Skin of body (tissue), 2 donors: ENCODE measurements around the gene RPAP2. TPM values are rescaled to one million over a fixed set of nuclear protein-coding genes. Genes with fewer than 3 reads are reported as not detected.
"Not testable (repeated sequence)": the region's sequence is repeated elsewhere in the genome, so short reads cannot be mapped to it uniquely, and the experiment has no call there.

Experiments used
- DNase-seq: peaks from one replicate; lab custom pipeline; 2025; lab: John Stamatoyannopoulos, UW
- total RNA-seq: library from RNA; depleted of rRNA; stranded (reverse); fragments of >200 nt; gene quantifications from one replicate; pipeline ENCODE4 v1.2.3, GENCODE V29; 2014

Gene RPAP2
- total RNA-seq, 1 donor from 2014 or later: 9.1 TPM

DNA sequence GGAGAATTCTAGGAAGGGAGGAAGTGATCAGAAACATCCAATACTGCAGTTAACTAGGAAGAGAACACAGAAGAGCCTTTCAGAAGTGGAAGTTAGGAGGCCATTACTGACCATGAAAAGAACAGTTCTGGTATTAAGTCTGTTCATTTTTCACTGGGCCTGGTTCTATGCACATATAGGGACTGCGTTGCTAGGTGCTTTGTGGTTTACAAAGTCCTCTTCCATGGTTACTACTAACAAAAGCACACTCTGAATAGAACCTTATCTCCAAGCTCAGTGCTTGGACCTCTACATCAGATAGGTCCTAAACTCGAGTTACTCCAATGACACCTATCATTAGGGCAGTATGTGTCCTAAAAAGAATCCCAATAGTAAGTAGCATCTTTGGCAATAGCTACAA lies 75.4 kb downstream of the RPAP2 start:
- DNase-seq: no peak

DNA sequence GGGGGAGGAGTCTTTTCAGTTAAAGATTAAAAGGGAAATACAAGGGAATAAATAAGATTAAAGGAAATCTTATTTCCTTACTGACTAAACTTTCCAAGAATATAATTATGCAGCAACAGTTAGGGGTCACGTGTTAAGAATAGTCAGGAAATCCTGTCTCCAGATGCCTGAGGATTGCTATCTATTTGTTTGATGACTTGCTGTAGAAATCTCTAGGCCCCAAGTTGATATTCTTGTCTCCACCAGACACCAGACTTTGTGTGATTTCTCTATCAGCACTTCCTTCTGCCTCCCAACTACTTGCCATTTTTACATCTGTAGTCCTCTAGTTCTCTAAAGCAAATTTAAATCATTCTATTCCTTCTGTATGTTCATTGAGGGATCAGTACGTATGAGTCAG lies 77.5 kb downstream of the RPAP2 start:
- DNase-seq: no peak

DNA sequence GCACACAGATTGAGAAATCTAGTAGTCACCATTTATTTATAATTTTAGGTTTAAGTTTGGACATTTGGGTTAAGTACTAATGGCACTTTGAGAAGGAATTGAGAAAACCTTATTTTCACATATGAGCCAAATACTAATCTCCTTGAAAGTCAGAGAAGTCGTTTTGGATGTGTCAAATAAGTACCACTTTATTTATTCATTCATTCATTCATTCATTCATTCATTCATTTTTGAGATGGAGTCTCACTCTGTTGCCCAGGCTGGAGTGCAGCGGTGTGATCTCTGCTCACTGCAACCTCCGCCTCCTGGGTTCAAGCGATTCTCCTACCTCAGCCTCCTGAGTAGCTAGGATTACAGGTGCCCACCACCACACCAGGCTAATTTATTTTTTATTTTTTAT lies 79.1 kb downstream of the RPAP2 start:
- DNase-seq: not testable (repeated sequence)

DNA sequence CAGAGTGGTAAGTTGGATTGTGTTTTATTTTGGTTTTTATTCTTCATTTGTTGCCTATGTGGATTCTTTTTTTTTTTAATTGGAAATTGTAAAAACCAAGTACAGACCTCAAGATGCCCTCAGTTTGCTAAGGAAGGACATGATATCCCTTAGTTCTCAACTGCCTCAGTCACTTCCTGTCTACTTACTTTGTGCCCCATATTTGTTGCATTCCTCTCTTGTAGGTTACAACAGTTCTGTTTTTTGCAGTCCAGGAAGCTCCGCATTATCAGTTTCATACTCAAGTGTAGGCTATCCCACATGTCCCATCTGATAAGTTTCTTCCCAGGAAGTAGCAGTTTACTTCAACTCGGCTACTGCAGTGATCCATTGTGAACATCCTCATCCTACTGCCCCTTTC lies 82.0 kb downstream of the RPAP2 start:
- DNase-seq: no peak

DNA sequence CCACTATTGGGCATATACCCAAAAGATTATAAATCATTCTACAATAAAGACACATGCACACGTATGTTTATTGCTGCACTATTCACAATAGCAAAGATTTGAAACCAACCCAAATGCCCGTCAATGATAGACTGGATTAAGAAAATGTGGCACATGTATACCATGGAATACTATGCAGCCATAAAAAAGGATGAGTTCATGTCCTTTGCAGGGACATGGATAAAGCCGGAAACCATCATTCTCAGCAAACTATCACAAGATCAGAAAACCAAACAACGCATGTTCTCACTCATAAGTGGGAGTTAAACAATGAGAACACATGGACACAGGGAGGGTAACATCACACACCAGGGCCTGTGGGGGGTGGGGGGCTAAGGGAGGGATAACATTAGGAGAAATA lies 95.1 kb downstream of the RPAP2 start:
- not testable (repeated sequence) for DNase-seq

DNA sequence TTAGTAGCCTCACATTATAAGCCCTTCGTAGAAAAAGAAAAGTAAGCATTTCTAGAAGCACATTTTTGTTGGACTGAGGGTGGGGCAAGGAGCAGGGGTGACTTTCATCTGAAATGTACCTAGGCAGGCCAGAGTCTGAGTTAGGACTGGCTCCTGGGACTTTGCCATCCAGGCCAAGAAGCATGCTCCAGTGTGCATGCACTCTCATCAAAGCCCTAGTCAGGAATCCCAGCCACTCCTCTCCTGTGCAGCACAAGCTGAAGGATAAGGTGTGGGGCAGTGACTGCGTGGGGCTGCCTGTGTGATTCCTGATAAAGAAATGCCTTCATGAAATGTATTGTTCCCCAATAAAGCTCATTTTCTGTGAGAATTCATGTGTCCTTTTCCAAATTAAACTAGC lies 99.7 kb downstream of the RPAP2 start:
- no peak for DNase-seq

DNA sequence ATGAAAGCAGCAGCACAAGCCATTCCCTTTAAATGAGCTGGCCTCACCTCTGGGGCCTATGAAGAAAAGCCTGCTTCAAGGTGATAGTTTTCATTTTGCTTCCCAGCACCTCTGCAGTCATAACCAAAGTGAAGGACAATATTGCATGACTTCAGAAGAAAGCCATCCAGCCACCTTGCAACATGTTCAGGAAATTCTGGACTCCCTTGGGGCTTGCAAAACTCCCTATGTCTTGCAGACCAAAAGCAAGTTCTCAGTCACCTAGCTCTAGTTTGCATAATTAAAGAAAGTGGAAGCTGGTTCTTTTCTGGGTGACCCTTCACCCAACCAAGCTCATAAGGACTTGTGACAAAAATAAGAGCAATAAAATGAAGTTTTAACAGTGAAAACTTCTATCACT lies 100.2 kb downstream of the RPAP2 start:
- no peak for DNase-seq

DNA sequence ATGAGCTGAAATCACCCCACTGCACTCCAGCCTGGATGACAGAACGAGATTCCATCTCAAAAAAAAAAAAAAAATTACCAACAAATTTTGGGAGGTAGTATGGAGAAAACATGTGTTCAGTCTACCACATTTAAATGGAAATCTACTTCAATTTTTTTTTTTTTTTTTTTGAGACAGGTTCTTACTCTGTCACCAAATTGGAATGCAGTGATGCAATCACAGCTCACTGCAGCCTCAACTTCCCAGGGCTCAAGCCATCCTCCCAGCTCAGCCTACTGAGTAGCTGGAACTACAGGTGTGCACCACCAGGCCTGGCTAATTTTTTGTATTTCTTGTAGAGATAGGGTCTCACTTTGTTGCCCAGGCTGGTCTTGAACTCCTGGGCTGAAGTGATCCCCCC lies 105.8 kb downstream of the RPAP2 start:
- no peak for DNase-seq

DNA sequence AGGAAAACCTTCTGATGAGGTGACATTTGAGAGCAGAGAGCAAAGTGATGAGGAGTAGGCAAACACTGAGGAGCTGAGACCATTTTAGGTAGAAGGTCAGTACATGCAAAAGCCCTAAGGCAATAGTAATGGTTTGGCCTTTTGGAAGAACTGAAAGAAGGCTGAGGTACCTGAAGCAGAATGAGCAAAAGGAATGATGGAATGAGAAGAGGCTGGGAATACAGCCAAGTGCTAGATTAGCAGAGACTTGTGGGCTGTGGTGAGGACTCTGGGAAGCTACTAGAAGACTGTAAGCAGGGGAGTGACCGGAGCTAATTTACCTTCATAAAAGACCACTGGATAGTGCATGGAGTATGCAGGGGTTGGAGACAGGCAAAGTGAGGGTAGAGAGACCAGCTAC lies 110.0 kb downstream of the RPAP2 start:
- DNase-seq: no peak

DNA sequence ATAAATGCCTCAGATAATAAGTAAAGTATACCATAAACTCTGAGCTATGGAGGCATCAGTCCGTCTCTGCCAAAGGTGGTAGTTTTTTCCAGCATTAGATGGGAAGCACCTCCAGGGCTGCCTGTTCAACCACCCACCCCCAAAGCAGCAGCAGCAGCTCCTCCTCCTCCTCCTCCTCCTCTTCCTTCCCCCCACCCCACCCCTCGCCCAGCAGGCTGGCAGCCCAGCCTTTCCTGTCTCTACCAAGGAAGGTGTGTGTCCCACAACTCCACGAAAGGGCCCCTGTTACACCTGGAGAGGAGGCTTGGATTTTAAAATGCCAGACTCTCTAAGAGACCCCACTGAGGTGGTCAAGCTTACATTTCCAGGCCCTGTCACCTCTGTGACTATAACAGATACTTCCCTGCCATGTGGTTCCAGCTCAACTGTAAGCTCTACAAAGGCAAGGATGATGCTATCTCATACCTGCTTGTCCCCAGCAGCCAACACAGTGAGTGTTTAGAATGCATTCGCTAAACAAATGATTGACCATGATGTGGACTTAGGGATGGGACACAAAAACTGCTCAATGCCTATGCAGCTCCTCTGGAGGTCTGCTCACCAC lies 111.2 kb downstream of the RPAP2 start:
- DNase-seq: no peak

DNA sequence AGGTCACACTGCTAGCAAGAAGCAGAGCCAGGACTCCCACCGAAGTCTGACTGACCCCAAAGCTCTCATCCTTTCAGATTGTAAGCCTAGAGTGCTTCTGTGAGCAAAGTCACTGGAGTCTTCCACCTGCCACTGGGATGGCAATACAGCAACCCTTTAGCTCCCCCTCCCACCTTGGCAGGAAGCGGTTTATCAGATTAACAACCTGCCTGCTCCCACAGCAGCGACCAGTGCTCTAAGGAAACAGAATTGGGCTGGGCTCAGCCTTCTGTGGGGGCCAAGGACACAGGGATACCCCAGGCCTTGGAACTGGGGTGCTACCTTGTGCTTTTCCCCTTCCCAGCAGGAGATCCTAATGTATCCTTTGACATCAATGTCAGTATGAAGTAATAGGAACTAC lies 111.8 kb downstream of the RPAP2 start:
- no peak for DNase-seq

DNA sequence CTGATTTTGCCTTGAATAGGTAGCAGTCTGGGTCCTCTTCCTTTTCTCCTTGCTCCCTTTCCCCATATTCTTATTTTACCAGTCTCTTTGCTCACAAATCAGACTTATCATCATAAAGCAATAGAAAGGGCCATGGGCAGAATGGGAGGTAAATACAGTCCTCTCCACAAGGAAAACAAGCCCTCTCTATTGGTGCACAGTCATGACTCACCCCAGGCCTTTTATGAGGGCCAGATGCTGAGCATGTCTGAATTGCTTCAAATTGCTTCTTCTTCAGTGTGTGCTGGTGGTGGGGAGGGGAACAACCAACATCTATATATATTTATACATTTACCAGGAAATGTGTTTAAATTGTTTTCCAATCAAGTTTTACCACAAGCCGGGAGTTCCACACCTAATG lies 112.7 kb downstream of the RPAP2 start:
- DNase-seq: no peak

DNA sequence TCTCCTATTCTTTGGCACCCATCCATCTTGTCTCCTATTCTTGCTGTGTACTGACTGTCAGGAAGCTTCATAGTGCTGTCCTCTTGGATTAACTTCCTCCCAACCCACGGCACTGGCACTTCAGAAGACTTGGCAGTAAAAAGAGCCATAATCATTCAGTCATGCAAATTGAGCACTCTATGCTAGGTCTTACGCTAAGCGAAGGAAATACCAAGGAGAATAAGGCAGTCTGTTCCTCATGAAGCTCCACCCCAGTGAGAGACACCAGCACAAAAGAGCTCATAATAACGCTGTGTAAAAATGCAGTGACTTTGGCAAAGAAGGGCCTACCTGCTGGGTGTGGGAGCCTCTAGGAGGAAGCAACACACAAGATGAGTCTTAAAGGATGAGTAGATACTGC lies 120.8 kb downstream of the RPAP2 start:
- no peak for DNase-seq

DNA sequence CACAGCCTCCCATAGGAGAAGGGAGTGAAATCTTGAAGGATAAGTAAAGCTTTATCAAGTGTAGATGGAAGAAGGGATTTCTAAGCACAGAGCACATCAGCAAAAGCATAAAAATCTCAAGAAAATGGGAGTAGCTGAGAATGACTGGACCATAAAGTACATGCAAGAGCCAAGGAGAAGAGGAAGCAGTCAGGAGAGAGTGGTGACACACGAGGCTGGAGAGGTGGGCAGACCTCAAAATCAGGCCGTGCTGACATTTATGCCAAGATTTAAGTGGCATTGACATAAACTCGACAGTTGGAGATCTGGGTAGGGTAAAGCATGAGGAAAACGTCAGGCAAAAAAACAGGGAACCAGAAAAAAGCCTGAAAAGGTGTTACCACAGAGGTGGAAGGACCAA lies 125.5 kb downstream of the RPAP2 start:
- DNase-seq: no peak

DNA sequence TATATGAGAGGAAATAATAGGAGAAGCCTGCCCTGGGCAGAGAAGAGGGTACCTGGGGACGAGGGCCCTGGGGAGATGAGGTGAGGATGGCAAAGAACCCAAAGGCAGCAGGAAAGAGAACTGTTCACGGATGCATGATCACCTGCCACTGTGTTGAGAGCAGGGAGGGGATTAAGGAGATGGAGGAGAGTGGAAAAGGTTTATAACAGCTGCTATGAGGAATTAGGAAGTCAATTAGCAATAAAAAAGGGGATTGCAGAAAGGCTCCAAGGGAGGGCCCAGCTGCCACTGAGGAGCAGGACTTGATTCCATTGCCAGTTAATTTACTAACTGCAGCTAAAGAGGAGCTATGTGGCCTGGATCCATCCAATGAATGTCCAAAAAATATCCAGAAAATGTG lies 126.8 kb downstream of the RPAP2 start:
- DNase-seq: no peak

DNA sequence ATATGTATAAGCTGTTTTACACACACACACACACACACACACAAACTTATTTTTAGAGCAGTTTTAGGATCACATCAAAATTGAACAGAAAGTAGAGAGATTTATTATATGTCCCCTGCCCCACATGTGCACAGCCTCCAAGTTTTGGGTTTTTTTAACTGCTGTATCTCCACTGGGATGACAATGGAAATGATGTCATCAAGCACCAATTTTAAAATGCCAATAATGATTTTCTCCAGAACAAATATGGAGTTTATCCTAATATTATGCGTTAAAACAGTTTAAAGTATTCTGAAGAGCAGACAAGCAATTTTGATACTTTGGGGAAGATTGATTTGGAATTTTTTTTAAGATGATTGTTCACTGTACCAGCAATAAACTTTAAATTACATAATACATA lies 131.2 kb downstream of the RPAP2 start:
- no peak for DNase-seq

DNA sequence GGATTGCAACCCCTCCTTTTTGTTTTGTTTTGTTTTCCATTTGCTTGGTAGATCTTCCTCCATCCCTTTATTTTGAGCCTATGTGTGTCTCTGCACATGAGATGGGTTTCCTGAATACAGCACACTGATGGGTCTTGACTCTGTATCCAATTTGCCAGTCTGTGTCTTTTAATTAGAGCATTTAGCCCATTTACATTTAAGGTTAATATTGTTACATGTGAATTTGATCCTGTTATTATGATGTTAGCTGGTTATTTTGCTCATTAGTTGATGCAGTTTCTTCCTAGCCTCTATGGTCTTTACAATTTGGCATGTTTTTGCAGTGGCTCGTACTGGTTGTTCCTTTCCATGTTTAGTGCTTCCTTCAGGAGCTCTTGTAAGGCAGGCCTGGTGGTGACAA lies 135.7 kb downstream of the RPAP2 start:
- DNase-seq: not testable (repeated sequence)

DNA sequence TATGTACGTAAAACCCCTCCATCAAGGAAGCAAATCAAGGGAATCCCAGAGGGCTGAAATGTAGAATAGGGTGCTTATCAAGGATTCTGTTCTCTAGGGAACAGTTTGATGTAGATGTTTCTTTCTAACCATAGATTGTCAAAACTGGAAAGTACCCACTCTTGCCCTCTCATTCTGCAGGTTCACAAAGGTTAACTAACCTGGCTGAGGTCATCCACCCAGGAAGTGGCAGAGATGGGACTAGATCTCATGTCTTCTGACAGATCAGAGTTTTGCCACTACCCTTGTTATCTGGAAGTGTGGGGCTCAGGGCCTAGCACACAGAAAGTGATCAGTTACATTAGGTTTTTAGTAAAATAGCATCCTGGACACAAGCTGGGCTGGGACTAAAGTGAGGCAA lies 140.4 kb downstream of the RPAP2 start:
- DNase-seq: no peak

DNA sequence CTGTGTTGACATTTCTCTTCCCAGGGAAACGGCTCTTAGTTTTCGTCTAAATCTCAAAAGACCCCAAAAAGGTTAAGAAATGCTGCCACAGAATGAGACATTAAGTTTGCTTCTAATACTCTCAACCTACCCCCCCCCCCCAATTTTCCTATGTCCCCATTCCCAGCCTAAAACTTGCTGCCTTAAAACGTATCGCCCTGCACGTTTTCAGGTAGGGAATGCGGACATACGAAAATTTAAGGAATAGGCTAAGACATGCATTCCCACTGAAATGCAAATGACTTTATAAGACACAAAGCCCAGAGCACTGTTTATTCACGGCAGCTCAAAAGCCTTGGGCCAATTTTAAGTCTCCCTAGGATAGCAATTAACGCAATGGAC lies 142.4 kb downstream of the RPAP2 start:
- DNase-seq: no peak

DNA sequence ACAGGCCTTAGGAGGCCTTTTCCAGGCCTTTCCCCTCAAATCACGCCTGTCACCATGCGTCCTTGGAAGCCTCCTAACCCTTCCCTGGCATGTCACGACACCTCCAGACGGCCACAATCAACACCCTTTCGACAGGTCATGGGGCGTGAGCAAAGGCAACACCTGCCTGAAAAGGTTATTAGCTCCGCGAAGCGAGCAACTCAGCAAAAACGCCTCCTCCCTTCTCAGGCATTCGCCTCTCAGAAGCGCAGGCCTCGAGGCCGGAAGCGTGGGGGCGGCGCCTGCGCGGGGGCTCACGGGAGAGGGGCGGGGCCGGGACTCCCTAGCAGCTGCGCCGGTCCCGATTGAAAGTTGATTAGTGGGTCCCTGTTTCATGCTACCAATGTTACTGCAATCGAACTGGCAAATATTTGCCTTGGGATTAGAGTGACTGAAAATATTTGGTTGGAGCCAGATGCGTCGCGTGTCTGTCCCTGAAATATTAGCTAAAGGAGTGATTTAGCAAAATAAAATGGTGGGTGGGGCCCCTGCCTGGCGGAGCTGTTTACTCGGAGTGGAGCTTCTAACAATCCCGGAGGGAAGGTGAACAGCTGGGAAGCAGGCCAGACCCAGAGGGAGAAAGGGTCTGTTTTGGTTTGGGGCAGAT lies 143.0 kb downstream of the RPAP2 start:
- DNase-seq: no peak

DNA sequence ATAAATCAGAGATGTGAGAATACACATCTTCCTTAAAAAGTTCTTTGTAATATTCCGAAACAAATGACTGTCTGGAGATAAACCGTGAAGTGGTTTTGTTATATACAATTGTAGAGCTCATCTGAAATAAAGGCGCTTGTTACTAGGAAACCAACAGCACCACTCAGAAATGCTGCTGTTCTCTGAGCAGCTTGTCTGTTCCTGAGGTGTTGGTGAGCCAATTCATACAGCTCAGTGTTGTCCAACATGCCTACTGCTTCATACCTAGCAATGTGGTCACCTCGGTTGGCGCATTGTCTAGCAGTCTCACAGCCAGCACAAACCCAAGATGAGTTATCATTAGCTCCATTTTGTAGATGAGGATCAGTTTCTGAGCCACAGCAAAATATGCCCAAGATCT lies 143.5 kb downstream of the RPAP2 start:
- DNase-seq: no peak

DNA sequence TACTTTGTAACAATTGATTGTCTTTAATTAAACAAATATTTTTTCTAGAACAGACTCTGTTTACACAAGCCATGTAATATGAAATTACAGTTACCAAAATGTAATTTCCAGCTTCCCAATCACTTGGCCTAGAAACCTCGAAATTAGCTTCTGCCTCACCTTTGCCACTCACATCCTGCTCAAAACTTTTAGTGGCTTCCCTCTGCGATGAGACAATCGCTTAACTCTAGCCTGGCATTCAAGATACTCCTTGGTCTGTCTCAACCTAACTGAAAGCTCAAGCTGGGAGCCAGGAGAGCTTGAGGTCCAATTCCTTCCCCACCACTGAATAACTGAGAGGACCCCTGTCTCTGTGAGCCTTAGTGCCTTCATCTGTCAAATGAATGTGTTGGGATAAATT lies 145.0 kb downstream of the RPAP2 start:
- DNase-seq: no peak

DNA sequence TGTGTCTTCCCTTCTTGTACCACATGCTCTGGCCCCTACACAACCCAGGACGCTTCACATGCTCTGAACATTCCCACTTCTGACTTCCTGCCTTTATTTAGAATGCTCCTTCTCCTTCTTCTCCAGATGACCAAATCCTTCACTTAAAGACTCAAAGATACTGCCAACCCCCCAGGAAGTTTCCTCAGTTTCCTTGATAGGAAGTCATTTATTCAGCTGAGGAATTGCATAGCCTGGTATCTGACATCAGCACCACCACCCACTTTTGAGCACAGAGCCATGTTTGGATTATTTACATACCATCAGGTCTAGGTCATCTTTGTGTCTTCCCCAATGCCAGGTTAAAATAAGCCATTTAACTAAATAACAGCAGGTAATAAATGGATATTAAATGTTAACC lies 145.5 kb downstream of the RPAP2 start:
- DNase-seq: no peak

DNA sequence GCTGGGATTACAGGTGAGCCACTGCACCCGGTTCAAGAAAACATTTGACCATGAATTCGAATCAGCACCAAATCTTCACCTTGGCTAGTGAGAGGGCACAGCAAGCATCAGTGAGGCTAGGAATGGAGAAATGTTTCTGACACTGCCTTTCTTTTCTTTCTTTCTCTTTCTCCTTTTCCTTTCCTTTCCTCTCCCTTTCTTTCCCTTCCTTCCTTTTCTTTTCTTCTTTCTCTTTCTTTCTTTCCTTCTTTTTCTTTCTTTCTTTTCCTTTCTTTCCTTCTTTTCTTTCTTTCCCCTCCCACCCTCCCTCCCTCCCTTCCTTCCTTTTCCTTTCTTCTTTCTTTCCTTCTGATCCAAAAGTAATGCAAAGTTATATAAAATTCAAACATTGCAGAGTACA lies 147.0 kb downstream of the RPAP2 start:
- no peak for DNase-seq
